GM10248 (cell line): ENCODE results near the gene GFRA1.

Experiments
- CTCF ChIA-PET: fragments of 300-600 bp; sonication (Branson Sonifier 250); formaldehyde crosslinking; extraction: SDS; loops from one replicate; lab custom pipeline; 2021; ENCODE audit warnings: antibody characterized with exemption; lab: Yijun Ruan, JAX
- POLR2A ChIA-PET: fragments of 350-650 bp; sonication (Branson Sonifier 250); formaldehyde crosslinking; extraction: SDS; loops from one replicate; lab custom pipeline; 2020; ENCODE audit warnings: antibody characterized with exemption; lab: Yijun Ruan, JAX
- DNase-seq: peaks from one replicate; pipeline ENCODE4 v3.0.0; 2012; ENCODE audit errors: extremely low spot score
- TF ChIP-seq, protein P1 (sequence below): IDR thresholded peaks from 2 replicates; pipeline ENCODE4 v1.5.1; 2012; ENCODE audit warnings: mild to moderate bottlenecking, low read depth; ENCODE audit errors: extremely low read depth, missing control alignments, control extremely low read depth

GFRA1 gene

DNA sequence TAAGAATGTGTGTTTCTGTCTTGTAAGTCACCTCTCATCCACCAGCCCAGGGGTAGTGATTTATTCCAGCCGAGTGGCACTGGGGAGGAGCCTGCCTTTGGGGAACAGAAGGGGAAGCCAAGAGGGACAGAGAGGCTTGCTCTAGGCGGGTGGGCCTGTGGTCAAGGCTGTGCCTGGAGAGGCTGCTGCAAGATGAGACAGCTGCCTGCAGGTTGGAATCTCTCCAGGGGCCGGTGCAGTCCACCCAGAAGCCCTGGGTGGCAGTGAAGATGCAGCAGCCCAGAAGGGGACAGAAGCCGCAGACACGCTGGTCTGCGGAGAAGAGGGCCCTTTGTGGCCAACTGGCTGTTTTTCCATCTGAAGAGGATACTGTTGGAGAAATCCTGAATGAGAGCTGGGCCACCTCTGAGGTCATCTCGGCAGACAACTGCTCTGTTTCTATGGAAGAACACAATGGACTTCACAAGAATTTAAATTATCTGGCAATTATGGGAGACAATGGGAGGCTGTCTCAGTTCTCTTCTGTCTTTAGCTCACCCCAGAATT is 175.7 kb downstream of the GFRA1 start:
- ChIA-PET POLR2A (no interaction called here), CTCF (interaction anchor here (1.4 to 1.6 kb wide), 2 partner anchors 12 to 20 kb away, joined by 3 to 4 read pairs; no protein-coding TSS in a partner anchor)
- no peak for DNase-seq
- TF ChIP-seq, protein P1, sequence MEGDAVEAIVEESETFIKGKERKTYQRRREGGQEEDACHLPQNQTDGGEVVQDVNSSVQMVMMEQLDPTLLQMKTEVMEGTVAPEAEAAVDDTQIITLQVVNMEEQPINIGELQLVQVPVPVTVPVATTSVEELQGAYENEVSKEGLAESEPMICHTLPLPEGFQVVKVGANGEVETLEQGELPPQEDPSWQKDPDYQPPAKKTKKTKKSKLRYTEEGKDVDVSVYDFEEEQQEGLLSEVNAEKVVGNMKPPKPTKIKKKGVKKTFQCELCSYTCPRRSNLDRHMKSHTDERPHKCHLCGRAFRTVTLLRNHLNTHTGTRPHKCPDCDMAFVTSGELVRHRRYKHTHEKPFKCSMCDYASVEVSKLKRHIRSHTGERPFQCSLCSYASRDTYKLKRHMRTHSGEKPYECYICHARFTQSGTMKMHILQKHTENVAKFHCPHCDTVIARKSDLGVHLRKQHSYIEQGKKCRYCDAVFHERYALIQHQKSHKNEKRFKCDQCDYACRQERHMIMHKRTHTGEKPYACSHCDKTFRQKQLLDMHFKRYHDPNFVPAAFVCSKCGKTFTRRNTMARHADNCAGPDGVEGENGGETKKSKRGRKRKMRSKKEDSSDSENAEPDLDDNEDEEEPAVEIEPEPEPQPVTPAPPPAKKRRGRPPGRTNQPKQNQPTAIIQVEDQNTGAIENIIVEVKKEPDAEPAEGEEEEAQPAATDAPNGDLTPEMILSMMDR, result no peak

DNA sequence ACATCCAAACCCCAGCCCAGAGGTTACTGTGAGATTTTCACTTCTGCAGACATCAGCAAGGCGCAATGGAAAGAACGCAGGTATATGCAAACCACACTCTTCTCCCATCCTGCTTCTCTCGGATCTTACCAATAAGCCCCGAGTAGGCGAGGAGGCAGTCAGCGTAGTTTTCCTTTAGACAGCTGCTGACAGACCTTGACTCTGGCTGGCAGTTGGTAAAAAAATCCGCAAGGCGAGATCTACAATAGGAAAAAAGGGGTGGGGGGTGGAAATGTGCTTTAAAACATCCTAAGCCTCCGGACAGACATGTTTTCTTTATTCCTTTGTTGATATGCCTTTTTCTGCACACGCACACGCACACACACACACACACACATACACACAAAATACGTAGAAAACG is 176.5 kb downstream of the GFRA1 start:
- CTCF ChIA-PET, result no interaction called here

DNA sequence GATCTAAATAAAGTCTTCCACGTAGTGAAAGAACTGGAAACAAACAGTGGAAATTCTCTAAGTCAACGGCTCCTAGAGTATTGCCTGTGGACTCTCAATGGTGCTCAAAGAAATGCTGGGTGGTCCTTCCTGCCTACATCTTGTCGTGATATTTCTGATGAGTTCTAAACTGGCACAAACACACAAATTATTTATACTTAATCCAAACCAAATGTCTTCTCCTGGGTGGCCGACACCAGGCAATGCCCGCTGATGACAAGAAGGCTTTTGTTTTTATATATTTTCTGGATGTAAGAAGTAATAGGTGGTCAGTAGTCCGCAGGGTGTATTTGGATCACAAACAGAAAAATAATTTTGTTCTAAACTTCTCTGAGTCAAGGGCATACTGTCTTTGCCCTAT is 178.7 kb downstream of the GFRA1 start:
- no peak for DNase-seq
- TF ChIP-seq, protein P1, result no peak
- ChIA-PET CTCF (interaction anchor here (0.6 to 1.3 kb wide), 2 partner anchors 9 to 11 kb away, joined by 3 read pairs; no protein-coding TSS in a partner anchor), POLR2A (no interaction called here)

More for the DNA sequence above, 176.5 kb downstream of the GFRA1 start:
- POLR2A ChIA-PET, result no interaction called here
- DNase-seq, result no peak
- TF ChIP-seq, protein P1, result no peak

DNA sequence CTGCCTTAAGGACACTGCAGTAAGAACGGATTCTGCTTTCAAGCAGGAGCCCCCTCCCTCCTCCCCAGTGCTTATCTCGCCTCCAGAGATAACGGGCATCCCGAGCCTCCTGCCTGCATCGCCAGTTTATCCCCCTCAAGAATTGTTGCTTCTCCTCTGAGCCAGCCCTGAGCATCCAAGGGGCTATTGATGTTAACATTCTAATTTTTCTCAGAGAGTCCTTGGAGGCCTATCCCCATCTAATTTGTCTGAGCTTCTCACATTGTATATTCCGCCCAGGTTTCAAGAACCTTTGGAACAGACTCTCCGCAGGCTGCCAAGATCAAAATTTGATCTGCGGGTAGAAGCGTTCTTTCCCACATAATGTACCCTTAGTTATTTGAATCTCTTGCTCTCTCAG is 180.0 kb downstream of the GFRA1 start:
- TF ChIP-seq, protein P1, result no peak
- no peak for DNase-seq
- POLR2A ChIA-PET, result no interaction called here
- CTCF ChIA-PET, result interaction anchor here (1.3 kb wide), 1 partner anchor 10 kb away, joined by 3 read pairs; no protein-coding TSS in a partner anchor

DNA sequence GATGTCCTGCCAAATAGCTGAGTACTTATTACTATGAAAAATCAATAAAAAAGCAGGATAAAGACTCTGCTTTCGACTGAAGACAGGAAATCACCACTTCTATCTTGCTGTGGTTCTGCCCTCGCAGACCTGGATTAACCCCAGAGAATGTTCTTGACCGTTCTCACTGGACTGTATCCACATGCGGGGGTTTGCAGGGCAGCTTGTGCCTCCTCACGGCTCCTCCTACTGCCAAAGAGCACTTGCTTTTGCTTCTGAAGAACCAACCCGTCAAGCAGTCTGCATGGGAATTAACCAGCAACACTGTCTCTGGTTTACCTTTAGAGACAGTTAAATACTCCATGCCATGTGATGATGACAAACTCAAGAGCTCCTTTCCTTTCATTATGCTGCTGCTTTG is 184.0 kb downstream of the GFRA1 start:
- TF ChIP-seq, protein P1, result no peak
- ChIA-PET CTCF (no interaction called here), POLR2A (no interaction called here)

DNA sequence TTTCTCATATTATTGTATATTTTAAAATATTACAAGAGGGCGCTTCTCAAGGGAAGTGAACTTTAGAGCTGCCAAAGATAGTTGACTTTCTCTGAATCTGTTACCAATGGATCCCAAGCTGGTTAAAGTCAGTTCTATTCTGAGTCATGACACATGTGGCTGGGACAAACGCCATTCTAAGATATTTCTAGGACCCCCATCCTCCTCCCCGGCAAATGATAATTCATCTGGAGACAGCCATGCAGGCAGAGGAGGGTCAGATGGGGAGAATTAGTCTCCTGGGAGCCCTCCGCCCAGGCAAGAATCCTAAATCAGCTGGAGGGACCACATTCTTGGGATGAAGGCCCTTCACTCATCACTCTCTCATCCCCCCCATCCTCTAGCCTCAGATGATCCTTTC is 187.7 kb downstream of the GFRA1 start:
- POLR2A ChIA-PET, result no interaction called here
- no peak for DNase-seq
- TF ChIP-seq, protein P1, result no peak
- CTCF ChIA-PET, result no interaction called here

More for the DNA sequence above, 184.0 kb downstream of the GFRA1 start:
- no peak for DNase-seq

DNA sequence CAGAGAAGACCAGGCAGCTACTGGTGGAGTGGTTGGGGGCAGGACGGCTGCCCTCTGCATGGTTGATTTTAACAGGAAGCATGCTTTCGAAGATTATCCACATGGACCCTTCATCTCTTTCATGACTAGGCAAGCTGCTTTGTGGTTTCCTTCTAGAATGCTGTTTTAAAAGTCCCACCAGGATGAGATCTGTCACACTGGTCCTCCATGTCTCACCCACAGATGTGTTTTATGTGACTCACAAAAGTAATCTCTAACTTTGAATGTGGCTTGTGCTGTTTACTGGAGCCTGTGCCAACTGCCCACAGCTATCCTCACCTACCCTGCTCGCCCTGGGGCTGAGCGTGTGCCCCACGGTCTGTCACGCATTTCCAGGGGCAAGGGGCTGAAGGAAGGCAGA is 188.8 kb downstream of the GFRA1 start:
- POLR2A ChIA-PET, result no interaction called here

More for the DNA sequence above, 188.8 kb downstream of the GFRA1 start:
- DNase-seq, result no peak
- CTCF ChIA-PET, result no interaction called here
- TF ChIP-seq, protein P1, result no peak
